GM12865 (cell line): ENCODE data around the gene EXT2.
A peak's percentile ranks its signal among the peaks of the same experiment; 100 is the strongest.

Experiments used
- DNase-seq: peaks from one replicate; pipeline ENCODE4 v3.0.0; 2010; ENCODE audit warnings: low read depth
- H3K4me3 ChIP-seq: 2 replicates; pipeline ENCODE4 v1.5.1; 2011; ENCODE audit warnings: mild to moderate bottlenecking, low read depth, low read length, control low read depth
- CTCF ChIP-seq: IDR thresholded peaks from 2 replicates; pipeline ENCODE4 v1.5.1; 2011; ENCODE audit warnings: low read length, control low read depth, low read depth, inconsistent platforms; ENCODE audit not compliant: insufficient read depth; ENCODE audit errors: missing control alignments

The EXT2 gene

GRCh38 chr11:44256673-44257291 lies 161.3 kb downstream of the EXT2 start:
- no peak overlapping the region for H3K4me3 ChIP-seq
- peak; percentile 19 for DNase-seq
- no peak for TF ChIP-seq CTCF

GRCh38 chr11:44257338-44258189 lies 162.1 kb downstream of the EXT2 start:
- TF ChIP-seq CTCF: no peak
- H3K4me3 ChIP-seq: no peak overlapping the region
- DNase-seq: peak; percentile 12

- no peak for TF ChIP-seq CTCF
- H3K4me3 ChIP-seq: no peak overlapping the region
- no peak for DNase-seq
Observed at GRCh38 chr11:44258190-44258489, 162.7 kb downstream of the EXT2 start.

GRCh38 chr11:44258839-44259420 lies 163.5 kb downstream of the EXT2 start:
- no peak for TF ChIP-seq CTCF
- no peak for DNase-seq

GRCh38 chr11:44260081-44260480 lies 164.6 kb downstream of the EXT2 start:
- no peak for TF ChIP-seq CTCF
- DNase-seq: no peak
- no peak overlapping the region for H3K4me3 ChIP-seq

More at GRCh38 chr11:44258839-44259420, 163.5 kb downstream of the EXT2 start:
- no peak overlapping the region for H3K4me3 ChIP-seq

- TF ChIP-seq CTCF: no peak
- no peak for DNase-seq
- H3K4me3 ChIP-seq: no peak overlapping the region
Observed at GRCh38 chr11:44261800-44262591, 166.5 kb downstream of the EXT2 start.
